Ishikawa (cell line): ENCODE data around the gene AGO3.

Experiments used
- CEBPB ChIP-seq: IDR thresholded peaks from 2 replicates; pipeline ENCODE4 v1.6.1; 2012
- CREB1 ChIP-seq: IDR thresholded peaks from 2 replicates; pipeline ENCODE4 v1.6.1; 2012; ENCODE audit warnings: low read depth
- EGR1 ChIP-seq: IDR thresholded peaks from 2 replicates; pipeline ENCODE4 v1.6.1; 2012
- EP300 ChIP-seq: IDR thresholded peaks from 2 replicates; pipeline ENCODE4 v1.6.1; 2012; ENCODE audit warnings: borderline replicate concordance
- FOXM1 ChIP-seq: IDR thresholded peaks from 2 replicates; pipeline ENCODE4 v1.6.1; 2012; ENCODE audit warnings: low read depth, borderline replicate concordance
- NFIC ChIP-seq: IDR thresholded peaks from 2 replicates; pipeline ENCODE4 v1.6.1; 2012
- RAD21 ChIP-seq: IDR thresholded peaks from 2 replicates; pipeline ENCODE4 v1.6.1; 2012; ENCODE audit warnings: low read depth
- TAF1 ChIP-seq: IDR thresholded peaks from 2 replicates; pipeline ENCODE4 v1.6.1; 2012; ENCODE audit warnings: low read depth, mild to moderate bottlenecking
- TCF12 ChIP-seq: IDR thresholded peaks from 2 replicates; pipeline ENCODE4 v1.6.1; 2012; ENCODE audit warnings: low read depth
- TEAD4 ChIP-seq: IDR thresholded peaks from 2 replicates; pipeline ENCODE4 v1.6.1; 2012
- YY1 ChIP-seq: IDR thresholded peaks from 2 replicates; pipeline ENCODE4 v1.6.1; 2012; ENCODE audit warnings: low read depth
- ZBTB7A ChIP-seq: IDR thresholded peaks from 2 replicates; pipeline ENCODE4 v1.6.1; 2012; ENCODE audit warnings: low read depth
- TF ChIP-seq, protein P1 (sequence below): IDR thresholded peaks from 2 replicates; pipeline ENCODE4 v1.6.1; 2012
- TF ChIP-seq, protein P2 (sequence below): IDR thresholded peaks from 2 replicates; pipeline ENCODE4 v1.6.1; 2012
- TF ChIP-seq, protein P3 (sequence below): IDR thresholded peaks from 2 replicates; pipeline ENCODE4 v1.6.1; 2012; ENCODE audit warnings: low read depth, mild to moderate bottlenecking

Gene AGO3

DNA sequence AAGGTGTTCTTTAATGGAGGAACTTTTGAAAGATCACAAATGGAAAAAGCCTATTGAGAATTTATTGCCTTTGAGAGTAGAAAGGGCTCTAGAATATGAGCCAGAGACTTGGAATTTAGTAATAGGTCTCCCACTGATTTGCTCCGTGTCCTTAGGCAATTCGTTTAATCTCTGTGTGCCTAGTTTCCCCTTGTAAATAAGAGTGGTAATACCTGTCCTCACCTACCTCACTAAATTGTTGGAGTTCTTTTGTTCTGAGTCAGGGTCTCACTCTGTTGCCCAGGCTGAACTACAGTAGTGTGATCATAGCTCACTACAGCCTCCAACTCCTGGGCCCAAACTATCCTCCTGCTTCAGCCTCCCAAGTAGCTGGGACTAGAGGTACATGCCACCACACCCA, 138.0 kb downstream of the AGO3 start:
- TF ChIP-seq TEAD4, result peak; percentile 62; the same call in 1 of the 2 replicates
- no peak for TF ChIP-seq EGR1
- TF ChIP-seq YY1, result no peak
- no peak; the same call in 1 of the 2 replicates for TF ChIP-seq EP300
- no peak for TF ChIP-seq FOXM1
- no peak for TF ChIP-seq TAF1
- TF ChIP-seq, protein P1, sequence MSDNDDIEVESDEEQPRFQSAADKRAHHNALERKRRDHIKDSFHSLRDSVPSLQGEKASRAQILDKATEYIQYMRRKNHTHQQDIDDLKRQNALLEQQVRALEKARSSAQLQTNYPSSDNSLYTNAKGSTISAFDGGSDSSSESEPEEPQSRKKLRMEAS, result no peak
- TF ChIP-seq NFIC, result no peak
- TF ChIP-seq, protein P2, sequence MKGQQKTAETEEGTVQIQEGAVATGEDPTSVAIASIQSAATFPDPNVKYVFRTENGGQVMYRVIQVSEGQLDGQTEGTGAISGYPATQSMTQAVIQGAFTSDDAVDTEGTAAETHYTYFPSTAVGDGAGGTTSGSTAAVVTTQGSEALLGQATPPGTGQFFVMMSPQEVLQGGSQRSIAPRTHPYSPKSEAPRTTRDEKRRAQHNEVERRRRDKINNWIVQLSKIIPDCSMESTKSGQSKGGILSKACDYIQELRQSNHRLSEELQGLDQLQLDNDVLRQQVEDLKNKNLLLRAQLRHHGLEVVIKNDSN, result no peak

DNA sequence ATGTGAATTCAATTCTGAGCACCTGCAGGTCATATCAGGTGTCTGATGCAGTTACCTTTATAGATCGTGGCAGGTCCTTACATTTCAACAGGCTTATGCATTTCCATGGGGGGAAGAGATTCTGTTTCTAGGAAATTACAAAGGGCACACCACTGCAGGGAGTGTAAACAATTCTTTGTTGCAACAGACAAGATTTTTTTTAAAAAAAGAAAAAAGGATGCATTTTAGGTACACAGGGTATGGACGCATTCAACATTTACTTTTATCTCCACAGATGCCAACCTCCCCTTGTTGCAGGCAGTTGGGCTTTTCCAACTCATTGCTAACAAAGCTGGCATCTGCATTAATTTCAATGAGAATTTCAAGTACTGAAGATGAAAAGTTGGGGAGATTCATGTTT, 139.4 kb downstream of the AGO3 start:
- TF ChIP-seq TEAD4 (no peak), EGR1 (no peak), CEBPB (no peak), YY1 (no peak), TCF12 (no peak), FOXM1 (no peak), CREB1 (no peak), TAF1 (no peak), EP300 (no peak), ZBTB7A (no peak), RAD21 (no peak), NFIC (no peak)
- TF ChIP-seq, protein P1, result no peak
- TF ChIP-seq, protein P2, result no peak
- TF ChIP-seq, protein P3, sequence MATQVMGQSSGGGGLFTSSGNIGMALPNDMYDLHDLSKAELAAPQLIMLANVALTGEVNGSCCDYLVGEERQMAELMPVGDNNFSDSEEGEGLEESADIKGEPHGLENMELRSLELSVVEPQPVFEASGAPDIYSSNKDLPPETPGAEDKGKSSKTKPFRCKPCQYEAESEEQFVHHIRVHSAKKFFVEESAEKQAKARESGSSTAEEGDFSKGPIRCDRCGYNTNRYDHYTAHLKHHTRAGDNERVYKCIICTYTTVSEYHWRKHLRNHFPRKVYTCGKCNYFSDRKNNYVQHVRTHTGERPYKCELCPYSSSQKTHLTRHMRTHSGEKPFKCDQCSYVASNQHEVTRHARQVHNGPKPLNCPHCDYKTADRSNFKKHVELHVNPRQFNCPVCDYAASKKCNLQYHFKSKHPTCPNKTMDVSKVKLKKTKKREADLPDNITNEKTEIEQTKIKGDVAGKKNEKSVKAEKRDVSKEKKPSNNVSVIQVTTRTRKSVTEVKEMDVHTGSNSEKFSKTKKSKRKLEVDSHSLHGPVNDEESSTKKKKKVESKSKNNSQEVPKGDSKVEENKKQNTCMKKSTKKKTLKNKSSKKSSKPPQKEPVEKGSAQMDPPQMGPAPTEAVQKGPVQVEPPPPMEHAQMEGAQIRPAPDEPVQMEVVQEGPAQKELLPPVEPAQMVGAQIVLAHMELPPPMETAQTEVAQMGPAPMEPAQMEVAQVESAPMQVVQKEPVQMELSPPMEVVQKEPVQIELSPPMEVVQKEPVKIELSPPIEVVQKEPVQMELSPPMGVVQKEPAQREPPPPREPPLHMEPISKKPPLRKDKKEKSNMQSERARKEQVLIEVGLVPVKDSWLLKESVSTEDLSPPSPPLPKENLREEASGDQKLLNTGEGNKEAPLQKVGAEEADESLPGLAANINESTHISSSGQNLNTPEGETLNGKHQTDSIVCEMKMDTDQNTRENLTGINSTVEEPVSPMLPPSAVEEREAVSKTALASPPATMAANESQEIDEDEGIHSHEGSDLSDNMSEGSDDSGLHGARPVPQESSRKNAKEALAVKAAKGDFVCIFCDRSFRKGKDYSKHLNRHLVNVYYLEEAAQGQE, result no peak

DNA sequence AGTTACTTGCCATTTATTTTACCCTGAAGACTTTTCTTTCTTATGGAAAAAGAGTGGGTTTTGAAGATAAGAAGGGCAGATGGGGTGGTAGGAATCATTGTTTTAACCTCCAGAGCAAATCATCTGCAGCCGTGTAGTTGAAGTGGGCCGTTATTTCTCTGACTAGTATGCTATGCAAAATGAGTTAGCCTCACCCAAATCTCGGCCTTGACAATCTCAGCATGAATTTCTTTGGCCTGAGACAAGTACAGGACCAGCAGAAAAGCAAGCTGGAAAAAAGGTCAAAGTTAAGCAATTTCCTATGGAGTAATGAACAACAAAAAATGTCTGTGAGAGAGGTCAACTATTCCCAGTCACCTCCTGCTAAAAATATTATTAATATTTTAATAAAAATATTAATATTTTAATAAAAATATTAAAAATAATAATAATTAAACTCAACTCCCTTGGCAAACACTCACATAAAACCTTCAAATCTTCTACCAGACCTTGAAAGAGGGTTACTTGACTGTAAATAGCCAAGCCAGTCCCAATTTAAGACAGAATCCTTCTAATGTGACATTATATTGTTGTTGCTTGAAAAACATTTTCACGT, 146.2 kb downstream of the AGO3 start:
- TF ChIP-seq TCF12 (no peak), YY1 (no peak), RAD21 (no peak), FOXM1 (no peak), TAF1 (no peak), TEAD4 (no peak), CREB1 (no peak), NFIC (no peak), ZBTB7A (no peak), EP300 (no peak)
- TF ChIP-seq, protein P1, result no peak
- TF ChIP-seq, protein P3, result no peak

DNA sequence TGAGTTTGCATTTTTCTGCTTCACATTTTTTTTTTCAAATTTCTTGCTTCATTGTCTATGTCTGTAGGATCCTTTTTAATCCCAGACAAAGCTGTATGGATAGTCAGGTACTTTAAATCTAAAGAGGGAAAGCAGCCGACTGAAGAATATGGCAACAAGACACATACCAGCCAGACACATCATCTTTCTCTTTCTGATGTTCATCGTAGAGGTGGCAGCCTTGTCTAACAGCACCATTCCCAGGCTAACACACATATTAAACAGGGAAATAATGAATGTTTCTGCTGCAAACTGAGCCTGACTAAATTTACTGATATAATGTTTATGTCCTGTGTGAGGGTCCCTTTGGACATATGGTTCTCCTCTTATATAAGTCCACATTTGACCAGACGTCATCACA, 149.3 kb downstream of the AGO3 start:
- no peak for TF ChIP-seq TEAD4
- TF ChIP-seq ZBTB7A, result no peak
- no peak for TF ChIP-seq EP300
- TF ChIP-seq YY1, result no peak
- TF ChIP-seq EGR1, result no peak
- TF ChIP-seq, protein P2, result no peak
- no peak for TF ChIP-seq RAD21
- TF ChIP-seq FOXM1, result no peak
- TF ChIP-seq, protein P1, result no peak
- TF ChIP-seq, protein P3, result no peak
